ENCODE data around the gene TREX2.

TREX2 gene

GRCh38 chrX:153475751-153476281 lies 30.0 kb upstream of the TREX2 start:
- H3K4me3 ChIP-seq (ENCODE audit: low read depth, low read length), result no peak overlapping the region
- TF ChIP-seq CTCF (IDR thresholded peaks at IDR 0.05; ENCODE audit: low read depth, low read length), result no peak

GRCh38 chrX:153475271-153475670 lies 29.4 kb upstream of the TREX2 start:
- TF ChIP-seq CTCF (IDR thresholded peaks at IDR 0.05; ENCODE audit: low read depth, low read length), result no peak
- no peak overlapping the region for H3K4me3 ChIP-seq (ENCODE audit: low read depth, low read length)

GRCh38 chrX:153474718-153475117 lies 28.9 kb upstream of the TREX2 start:
- H3K4me3 ChIP-seq (ENCODE audit: low read depth, low read length), result no peak overlapping the region
- no peak for TF ChIP-seq CTCF (IDR thresholded peaks at IDR 0.05; ENCODE audit: low read depth, low read length)

GRCh38 chrX:153474266-153474665 lies 28.4 kb upstream of the TREX2 start:
- H3K4me3 ChIP-seq (ENCODE audit: low read depth, low read length), result no peak overlapping the region
- no peak for TF ChIP-seq CTCF (IDR thresholded peaks at IDR 0.05; ENCODE audit: low read depth, low read length)

- no peak overlapping the region for H3K4me3 ChIP-seq (ENCODE audit: low read depth, low read length)
- TF ChIP-seq CTCF (IDR thresholded peaks at IDR 0.05; ENCODE audit: low read depth, low read length), result no peak
Observed at GRCh38 chrX:153473126-153473525, 27.3 kb upstream of the TREX2 start.

GRCh38 chrX:153471663-153472280 lies 25.9 kb upstream of the TREX2 start:
- no peak for TF ChIP-seq CTCF (IDR thresholded peaks at IDR 0.05; ENCODE audit: low read depth, low read length)
- H3K4me3 ChIP-seq (ENCODE audit: low read depth, low read length), result no peak overlapping the region

- peak; percentile 50; the same call in 1 of the 2 replicates for TF ChIP-seq CTCF (IDR thresholded peaks at IDR 0.05; ENCODE audit: low read depth, low read length)
Observed at GRCh38 chrX:153470411-153471363, 24.8 kb upstream of the TREX2 start, which contains the start of gene HAUS7. TSS of gene HAUS7 (minus strand) at chrX:153470576. CDS start at chrX:153470557, 19 bp downstream.

More at GRCh38 chrX:153470411-153471363, 24.8 kb upstream of the TREX2 start, which contains the start of gene HAUS7:
- H3K4me3 ChIP-seq (ENCODE audit: low read depth, low read length), result peak within 1 kb of the TSS; percentile 64
